HTR-8/SVneo (cell line): ENCODE data around the gene CACNA1I.

Experiments used
- DNase-seq: peaks from one replicate; pipeline ENCODE4 v3.0.0; 2011; ENCODE audit warnings: low spot score, mixed read lengths; ENCODE audit not compliant: insufficient read length
- FAIRE-seq: peaks from 2 replicates; lab custom pipeline; 2011; peaks lifted over from hg19 to GRCh38; lab: Jason Lieb, UNC

The CACNA1I gene

GRCh38 chr22:39617970-39618757 lies 47.6 kb downstream of the CACNA1I start:
- DNase-seq, result no peak
- peak; percentile 95 for FAIRE-seq

- DNase-seq (no peak), FAIRE-seq (no peak)
These were observed 48.5 kb downstream of the CACNA1I start for GRCh38 chr22:39618996-39619530.

- DNase-seq, result no peak
These were observed 50.6 kb downstream of the CACNA1I start for GRCh38 chr22:39620924-39621690.

GRCh38 chr22:39621826-39622225 lies 51.3 kb downstream of the CACNA1I start:
- FAIRE-seq (no peak), DNase-seq (no peak)

More at GRCh38 chr22:39620924-39621690, 50.6 kb downstream of the CACNA1I start:
- no peak for FAIRE-seq

- FAIRE-seq (no peak), DNase-seq (peak; percentile 29)
These were observed 52.4 kb downstream of the CACNA1I start for GRCh38 chr22:39622881-39623367.

GRCh38 chr22:39623603-39624500 lies 53.3 kb downstream of the CACNA1I start:
- DNase-seq, result no peak
- FAIRE-seq, result peak; percentile 48

GRCh38 chr22:39624501-39624821 lies 53.9 kb downstream of the CACNA1I start:
- no peak for FAIRE-seq

GRCh38 chr22:39625569-39626537 lies 55.3 kb downstream of the CACNA1I start:
- DNase-seq, result no peak
- FAIRE-seq, result no peak

More at GRCh38 chr22:39624501-39624821, 53.9 kb downstream of the CACNA1I start:
- no peak for DNase-seq

GRCh38 chr22:39627208-39627607 lies 56.7 kb downstream of the CACNA1I start:
- no peak for FAIRE-seq
- DNase-seq, result no peak

GRCh38 chr22:39627865-39628562 lies 57.5 kb downstream of the CACNA1I start:
- DNase-seq (no peak), FAIRE-seq (no peak)

GRCh38 chr22:39628563-39629080 lies 58.1 kb downstream of the CACNA1I start:
- FAIRE-seq (no peak), DNase-seq (no peak)

- FAIRE-seq (no peak), DNase-seq (no peak)
These were observed 59.3 kb downstream of the CACNA1I start for GRCh38 chr22:39629851-39630250.

GRCh38 chr22:39630721-39631120 lies 60.2 kb downstream of the CACNA1I start:
- no peak for DNase-seq
- FAIRE-seq, result no peak

GRCh38 chr22:39631381-39632286 lies 61.1 kb downstream of the CACNA1I start:
- FAIRE-seq (no peak), DNase-seq (no peak)

- DNase-seq (peak; percentile 85), FAIRE-seq (peak; percentile 91)
These were observed 64.2 kb downstream of the CACNA1I start for GRCh38 chr22:39634530-39635405.

- DNase-seq (no peak), FAIRE-seq (no peak)
These were observed 65.2 kb downstream of the CACNA1I start for GRCh38 chr22:39635719-39636118.
